ENCODE measurements around the gene TEN1.
"Not testable (repeated sequence)": the region's sequence is repeated elsewhere in the genome, so short reads cannot be mapped to it uniquely, and the experiment has no call there.

DNA sequence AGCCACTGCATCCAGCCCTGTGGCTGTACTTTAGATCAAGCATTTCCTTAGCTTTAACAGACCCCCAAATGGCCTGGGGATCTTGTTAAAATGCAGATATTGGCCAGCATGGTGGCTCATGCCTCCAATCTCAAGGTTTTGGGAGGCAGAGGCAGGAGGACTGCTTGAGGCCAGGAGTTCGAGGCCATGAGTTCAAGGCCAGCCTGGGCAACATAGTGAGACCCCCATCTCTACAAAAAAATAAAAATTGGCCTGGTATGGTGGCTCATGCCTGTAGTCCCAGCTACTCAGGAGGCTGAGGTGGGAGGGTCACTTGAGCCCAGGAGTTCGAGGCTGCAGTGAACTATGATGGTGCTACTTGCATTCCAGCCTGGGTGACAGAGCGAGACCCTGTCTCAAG, 63.8 kb downstream of the TEN1 start:
- TF ChIP-seq POLR2A (IDR thresholded peaks at IDR 0.05; ENCODE audit: low read depth, low read length); POLR2AphosphoS5 (IDR thresholded peaks at IDR 0.05; ENCODE audit: low read depth, low read length); POU2F2 (IDR thresholded peaks at IDR 0.05; ENCODE audit: low read depth, low read length); PAX5 (IDR thresholded peaks at IDR 0.05; ENCODE audit: insufficient read depth, low read length, severe bottlenecking); SPI1 (IDR thresholded peaks at IDR 0.05; ENCODE audit: low read depth, low read length): not testable (repeated sequence)
